ENCODE data around the gene ALPL. TPM values are rescaled to one million over a fixed set of nuclear protein-coding genes. Genes with fewer than 3 reads are reported as not detected.

The ALPL gene
- total RNA-seq, 2 experiments from 2014 or later, result not detected

GRCh38 chr1:21616372-21616771 is 107.1 kb downstream of the ALPL start:
- Mint-ChIP-seq H3K4me1 (ENCODE audit: low read depth) (no peaks in the 10 kb centered on the region), H3K4me3 (no peak overlapping the region), H3K36me3 (no peaks in the 10 kb centered on the region), H3K27me3 (peaks cover 9% of the 10 kb centered on the region), H3K27ac (no peak overlapping the region), H3K9me3 (no peaks in the 10 kb centered on the region)
- POLR2A ChIA-PET, result no interaction called here
- intact Hi-C loops (cut with micrococcal nuclease), result no loop called here
- no peak for DNase-seq
- CTCF ChIA-PET, result no interaction called here

- no peak overlapping the region for H3K27ac Mint-ChIP-seq
- intact Hi-C loops (cut with micrococcal nuclease), result no loop called here
- peaks cover 2% of the 10 kb centered on the region for H3K4me1 Mint-ChIP-seq (ENCODE audit: low read depth)
- H3K27me3 Mint-ChIP-seq, result peaks cover 14% of the 10 kb centered on the region
- H3K9me3 Mint-ChIP-seq, result no peaks in the 10 kb centered on the region
- POLR2A ChIA-PET, result no interaction called here
- CTCF ChIA-PET, result no interaction called here
- DNase-seq, result no peak
- H3K4me3 Mint-ChIP-seq, result no peak overlapping the region
- no peaks in the 10 kb centered on the region for H3K36me3 Mint-ChIP-seq
Measured at GRCh38 chr1:21617126-21617738, 108.0 kb downstream of the ALPL start.

GRCh38 chr1:21618059-21618458 is 108.8 kb downstream of the ALPL start:
- H3K27me3 Mint-ChIP-seq, result peaks cover 16% of the 10 kb centered on the region
- H3K4me3 Mint-ChIP-seq, result no peak overlapping the region
- H3K36me3 Mint-ChIP-seq, result no peaks in the 10 kb centered on the region
- intact Hi-C loops (cut with micrococcal nuclease), result no loop called here
- no peak for DNase-seq
- no peak overlapping the region for H3K27ac Mint-ChIP-seq
- no peaks in the 10 kb centered on the region for H3K9me3 Mint-ChIP-seq
- POLR2A ChIA-PET, result no interaction called here
- peaks cover 2% of the 10 kb centered on the region for H3K4me1 Mint-ChIP-seq (ENCODE audit: low read depth)
- CTCF ChIA-PET, result interaction anchor here (1.1 kb wide), 1 partner anchor 22 kb away, joined by 3 read pairs; no protein-coding TSS in a partner anchor

GRCh38 chr1:21618561-21619374 is 109.5 kb downstream of the ALPL start:
- intact Hi-C loops (cut with micrococcal nuclease), result no loop called here
- Mint-ChIP-seq H3K9me3 (no peaks in the 10 kb centered on the region), H3K4me3 (no peak overlapping the region), H3K27me3 (peaks cover 16% of the 10 kb centered on the region), H3K36me3 (no peaks in the 10 kb centered on the region), H3K27ac (no peak overlapping the region), H3K4me1 (ENCODE audit: low read depth) (peaks cover 2% of the 10 kb centered on the region)
- ChIA-PET POLR2A (no interaction called here), CTCF (interaction anchor here (1.1 kb wide), 1 partner anchor 23 kb away, joined by 3 read pairs; no protein-coding TSS in a partner anchor)
- no peak for DNase-seq

GRCh38 chr1:21619375-21619947 is 110.2 kb downstream of the ALPL start:
- Mint-ChIP-seq H3K4me3 (no peak overlapping the region), H3K36me3 (no peaks in the 10 kb centered on the region), H3K4me1 (ENCODE audit: low read depth) (peaks cover 2% of the 10 kb centered on the region), H3K27me3 (peaks cover 18% of the 10 kb centered on the region), H3K9me3 (no peaks in the 10 kb centered on the region), H3K27ac (no peak overlapping the region)
- POLR2A ChIA-PET, result no interaction called here
- intact Hi-C loops (cut with micrococcal nuclease), result no loop called here
- no peak for DNase-seq
- CTCF ChIA-PET, result interaction anchor here (1.1 kb wide), 1 partner anchor 24 kb away, joined by 3 read pairs; no protein-coding TSS in a partner anchor

- intact Hi-C loops (cut with micrococcal nuclease), result no loop called here
- POLR2A ChIA-PET, result no interaction called here
- DNase-seq, result no peak
- CTCF ChIA-PET, result no interaction called here
- no peak overlapping the region for H3K4me3 Mint-ChIP-seq
- H3K36me3 Mint-ChIP-seq, result no peaks in the 10 kb centered on the region
- no peaks in the 10 kb centered on the region for H3K9me3 Mint-ChIP-seq
- peaks cover 2% of the 10 kb centered on the region for H3K4me1 Mint-ChIP-seq (ENCODE audit: low read depth)
- H3K27ac Mint-ChIP-seq, result no peak overlapping the region
- peaks cover 18% of the 10 kb centered on the region for H3K27me3 Mint-ChIP-seq
Measured at GRCh38 chr1:21620011-21620410, 110.8 kb downstream of the ALPL start.

GRCh38 chr1:21620496-21620895 is 111.3 kb downstream of the ALPL start:
- intact Hi-C loops (cut with micrococcal nuclease), result no loop called here
- Mint-ChIP-seq H3K4me1 (ENCODE audit: low read depth) (peaks cover 2% of the 10 kb centered on the region), H3K4me3 (no peak overlapping the region), H3K27me3 (peaks cover 18% of the 10 kb centered on the region), H3K36me3 (no peaks in the 10 kb centered on the region), H3K27ac (no peak overlapping the region), H3K9me3 (no peaks in the 10 kb centered on the region)
- DNase-seq, result no peak
- ChIA-PET CTCF (no interaction called here), POLR2A (no interaction called here)

GRCh38 chr1:21621051-21621450 is 111.8 kb downstream of the ALPL start:
- intact Hi-C loops (cut with micrococcal nuclease), result no loop called here
- Mint-ChIP-seq H3K4me3 (no peak overlapping the region), H3K27ac (no peak overlapping the region), H3K36me3 (no peaks in the 10 kb centered on the region), H3K4me1 (ENCODE audit: low read depth) (peaks cover 2% of the 10 kb centered on the region), H3K9me3 (no peaks in the 10 kb centered on the region), H3K27me3 (peaks cover 18% of the 10 kb centered on the region)
- DNase-seq, result no peak
- CTCF ChIA-PET, result interaction anchor here (0.5 to 0.6 kb wide), 2 partner anchors 93 to 100 kb away, joined by 3 read pairs; no protein-coding TSS in a partner anchor
- POLR2A ChIA-PET, result no interaction called here

GRCh38 chr1:21621761-21622436 is 112.7 kb downstream of the ALPL start:
- H3K36me3 Mint-ChIP-seq, result no peaks in the 10 kb centered on the region
- peaks cover 2% of the 10 kb centered on the region for H3K4me1 Mint-ChIP-seq (ENCODE audit: low read depth)
- H3K27ac Mint-ChIP-seq, result no peak overlapping the region
- ChIA-PET CTCF (interaction anchor here (0.6 to 1.3 kb wide), 3 partner anchors 38 to 133 kb away, joined by 3 read pairs; no protein-coding TSS in a partner anchor), POLR2A (interaction anchor here (0.5 kb wide), 1 partner anchor 810 kb away, joined by 3 read pairs; no protein-coding TSS in a partner anchor)
- intact Hi-C loops (cut with micrococcal nuclease), result no loop called here
- H3K9me3 Mint-ChIP-seq, result no peaks in the 10 kb centered on the region
- peaks cover 18% of the 10 kb centered on the region for H3K27me3 Mint-ChIP-seq
- DNase-seq, result no peak
- H3K4me3 Mint-ChIP-seq, result peak overlapping the region; percentile 3

- ChIA-PET POLR2A (no interaction called here), CTCF (interaction anchor here (0.7 to 1.3 kb wide), 2 partner anchors 37 to 134 kb away, joined by 3 read pairs; no protein-coding TSS in a partner anchor)
- Mint-ChIP-seq H3K4me3 (no peak overlapping the region), H3K9me3 (no peaks in the 10 kb centered on the region), H3K27me3 (peaks cover 18% of the 10 kb centered on the region), H3K36me3 (no peaks in the 10 kb centered on the region), H3K4me1 (ENCODE audit: low read depth) (peaks cover 2% of the 10 kb centered on the region), H3K27ac (no peak overlapping the region)
- intact Hi-C loops (cut with micrococcal nuclease), result no loop called here
- peak; percentile 55 for DNase-seq
Measured at GRCh38 chr1:21622466-21623315, 113.5 kb downstream of the ALPL start.

- ChIA-PET CTCF (no interaction called here), POLR2A (no interaction called here)
Measured at GRCh38 chr1:21623410-21623961, 114.3 kb downstream of the ALPL start.

More at GRCh38 chr1:21623410-21623961, 114.3 kb downstream of the ALPL start:
- H3K27me3 Mint-ChIP-seq, result peaks cover 18% of the 10 kb centered on the region
- no peak for DNase-seq
- H3K27ac Mint-ChIP-seq, result no peak overlapping the region
- no peaks in the 10 kb centered on the region for H3K9me3 Mint-ChIP-seq
- no peaks in the 10 kb centered on the region for H3K36me3 Mint-ChIP-seq
- H3K4me3 Mint-ChIP-seq, result no peak overlapping the region
- H3K4me1 Mint-ChIP-seq (ENCODE audit: low read depth), result peaks cover 2% of the 10 kb centered on the region
- intact Hi-C loops (cut with micrococcal nuclease), result no loop called here

Measured in activated CD4-positive, alpha-beta memory T cell treated with anti-CD3 and anti-CD28 coated beads for 36 hours (primary cell).